GM04504 (cell line): Measurements from ENCODE around the gene FHIT.

Source experiments
- DNase-seq: peaks from one replicate; pipeline ENCODE4 v3.0.0-alpha.2; 2012; ENCODE audit warnings: low read depth

Gene FHIT

GRCh38 chr3:59709702-59710553 is 1541.3 kb downstream of the FHIT start:
- DNase-seq = no peak

DNA sequence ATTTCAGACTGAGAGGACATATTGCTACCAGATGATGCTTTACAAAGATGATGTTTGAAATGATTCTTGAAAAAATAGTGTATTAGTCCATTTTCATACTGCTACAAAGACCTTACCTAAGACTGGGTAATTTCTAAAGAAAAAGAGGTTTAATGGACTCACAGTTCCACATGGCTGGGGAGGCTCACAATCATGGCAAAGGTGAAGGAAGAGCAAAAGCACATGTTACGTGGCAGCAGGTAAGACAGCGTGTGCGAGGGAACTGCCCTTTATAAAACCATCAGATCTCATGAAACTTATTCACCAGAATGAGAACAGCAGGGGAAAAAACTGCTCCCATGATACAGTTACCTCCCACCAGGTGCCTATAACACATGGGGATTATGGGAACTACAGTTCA is 1543.0 kb downstream of the FHIT start:
- no peak for DNase-seq

GRCh38 chr3:59704292-59704691 is 1547.0 kb downstream of the FHIT start:
- DNase-seq = no peak

DNA sequence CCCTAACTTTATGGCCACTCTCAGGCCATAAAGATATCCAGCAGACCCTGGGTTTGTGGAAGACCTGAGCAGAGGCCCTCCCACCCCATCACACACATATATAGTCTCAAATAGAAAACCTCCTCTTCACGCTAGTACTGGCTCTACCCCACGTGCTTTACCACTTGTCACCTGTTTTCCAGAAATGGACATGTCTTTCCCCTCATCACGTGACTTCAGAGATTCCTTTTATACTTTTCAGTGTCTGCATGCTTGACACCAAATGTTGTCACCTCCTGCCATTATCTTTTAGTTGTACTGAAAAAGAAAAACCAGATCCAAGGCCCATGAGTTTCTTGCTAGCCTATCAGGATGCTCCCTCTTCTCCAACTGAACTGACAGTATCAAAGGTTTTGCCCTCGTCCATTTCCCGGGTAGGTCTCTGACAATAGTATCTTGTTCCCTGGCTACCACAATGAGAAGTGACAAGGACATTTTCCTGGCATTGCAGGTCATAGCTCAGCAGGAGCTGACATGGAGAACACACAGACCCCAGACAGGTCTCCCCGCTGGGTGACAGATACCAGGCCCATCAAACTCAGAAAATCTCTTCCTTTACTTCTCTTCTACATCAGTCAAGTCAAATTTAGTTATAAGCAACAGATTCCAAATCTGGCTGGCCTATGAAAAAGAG is 1551.5 kb downstream of the FHIT start:
- no peak for DNase-seq
